ENCODE measurements around the gene TBC1D14. TPM values are rescaled to one million over a fixed set of nuclear protein-coding genes. Genes with fewer than 3 reads are reported as not detected.

TBC1D14 gene
- total and polyA plus RNA-seq, 9 of the 15 experiments (the other 6 are each of a cell fraction or from before 2014, with no cell fraction given) = 2.1 to 59.6 (median 44.8) TPM

- Histone ChIP-seq H3K4me1 (replicated peaks in 1 of 2; ENCODE audit: control insufficient read depth in 2 of 2, insufficient read depth in 2 of 2, low read length in 2 of 2) (peaks cover 4 to 31% of the 10 kb centered on the region in 2 experiments; a peak in 3 of 5 replicates), H3K9ac (ENCODE audit: insufficient read depth in 1 of 2, low read depth in 2 of 2, low read length in 2 of 2) (no peak overlapping the region), H3K36me3 (ENCODE audit: control insufficient read depth, insufficient read depth, low read length) (no peaks in the 10 kb centered on the region), H3K9me3 (replicated peaks; ENCODE audit: control insufficient read depth, insufficient read depth, low read depth, low read length) (no peaks in the 10 kb centered on the region), H3K79me2 (ENCODE audit: control insufficient read depth, insufficient read depth, low read length) (no peaks in the 10 kb centered on the region; the same call in 2 of the 3 replicates), H3K9me1 (ENCODE audit: control insufficient read depth, insufficient read depth, low read length) (no peaks in the 10 kb centered on the region), H3K4me2 (ENCODE audit: insufficient read depth, low read length) (no peak overlapping the region), H2AFZ (ENCODE audit: low read depth, low read length) (peak overlapping the region; percentile 25; the same call in 1 of the 2 replicates), H3K27ac (ENCODE audit: extremely low read depth, low read depth, low read length) (no peak overlapping the region), H3K27me3 (ENCODE audit: control insufficient read depth in 2 of 2, insufficient read depth in 2 of 2, low read length in 2 of 2) (no peaks in the 10 kb centered on the region), H4K20me1 (replicated peaks; ENCODE audit: control insufficient read depth, insufficient read depth, low read length) (no peaks in the 10 kb centered on the region; the same call in none of the 2 replicates), H3K4me3 (no peak overlapping the region)
- CTCF ChIA-PET (ENCODE audit: low intra/inter-chr PET ratio) = no interaction called here
- 51% methylated on average over 17 of the region's 18 CpGs for WGBS (ENCODE audit: insufficient coverage, low coverage, missing lambda C conversion rate)
- ATAC-seq (peak; percentile 79), FAIRE-seq (peak; percentile 99), DNase-seq (ENCODE audit: extremely low read depth in 1 of 4, low spot score in 3 of 4) (peak; percentile 78 to 86 (median 83))
- POLR2A ChIA-PET = interaction anchor here (0.6 to 1.1 kb wide), 3 partner anchors 16 to 160 kb away, joined by 3 read pairs; no protein-coding TSS in a partner anchor
- in situ Hi-C loops (cut with MboI) (loop anchor here (5.0 kb wide), 2 partner anchors 171 to 351 kb away; no protein-coding TSS in a partner anchor), intact Hi-C loops (cut with micrococcal nuclease) (loop anchor here (5.0 kb wide), 1 partner anchor 526 kb away; no protein-coding TSS in a partner anchor)
- BruUV-seq (replicated peaks) = no TSS peak
- TF ChIP-seq MBD2 (IDR thresholded peaks at IDR 0.05; ENCODE audit: borderline replicate concordance, low read depth) = peak; percentile 76; the same call in 1 of the 2 replicates
- no peak for TF ChIP-seq GABPB1 (CRISPR knock-in tag; IDR thresholded peaks at IDR 0.05)
- TF ChIP-seq NFIC (IDR thresholded peaks at IDR 0.05) = no peak
- no peak for TF ChIP-seq MAZ (CRISPR knock-in tag; conservative IDR thresholded peaks at IDR 0.05 in 1 of 2, IDR thresholded peaks at IDR 0.05 in 1 of 2)
- TF ChIP-seq CCNT2 (IDR thresholded peaks at IDR 0.05; ENCODE audit: borderline replicate concordance, extremely low read depth, insufficient read length, low read depth, low read length) = no peak
- no peak for TF ChIP-seq ASH1L (IDR thresholded peaks at IDR 0.05; ENCODE audit: borderline replicate concordance, low read depth, partially characterized antibody)
- no peak for TF ChIP-seq FIP1L1 (IDR thresholded peaks at IDR 0.05; ENCODE audit: low read depth, low read length, poor library complexity, severe bottlenecking)
- no peak for TF ChIP-seq TAF9B (IDR thresholded peaks at IDR 0.05; ENCODE audit: partially characterized antibody)
- no peak for TF ChIP-seq ZBTB1 (CRISPR knock-in tag; IDR thresholded peaks at IDR 0.05; ENCODE audit: borderline replicate concordance, low read depth)
- TF ChIP-seq IRF2 (CRISPR knock-in tag; IDR thresholded peaks at IDR 0.05) = no peak
- 0 out of 4 replicates have a peak, but pooled peaks of 1 of the 2 experiments have one; percentile 43 for TF ChIP-seq ARNT (IDR thresholded peaks at IDR 0.05)
- TF ChIP-seq PRDM10 (IDR thresholded peaks at IDR 0.05; ENCODE audit: partially characterized antibody) = peak; percentile 21
- TF ChIP-seq PML (IDR thresholded peaks at IDR 0.05; ENCODE audit: low read length) = no peak
- TF ChIP-seq SRSF1 (IDR thresholded peaks at IDR 0.05; ENCODE audit: low read depth, low read length) = no peak
- no peak for TF ChIP-seq SMARCE1 (IDR thresholded peaks at IDR 0.05)
- TF ChIP-seq CEBPG (CRISPR knock-in tag; IDR thresholded peaks at IDR 0.05) = no peak
- TF ChIP-seq CEBPG (tag; conservative IDR thresholded peaks at IDR 0.05 in 1 of 2, IDR thresholded peaks at IDR 0.05 in 1 of 2) = no peak
- no peak for TF ChIP-seq NR3C1 (CRISPR knock-in tag; IDR thresholded peaks at IDR 0.05)
- TF ChIP-seq E2F3 (CRISPR knock-in tag; IDR thresholded peaks at IDR 0.05) = no peak
Observed at GRCh38 chr4:7073526-7074390, 164.1 kb downstream of the TBC1D14 start.

All from K562 (cell line).